H7 (cell line): ENCODE data around the gene LTBP3. TPM values are rescaled to one million over a fixed set of nuclear protein-coding genes. Genes with fewer than 3 reads are reported as not detected.
"Not testable (repeated sequence)": the region's sequence is repeated elsewhere in the genome, so short reads cannot be mapped to it uniquely, and the experiment has no call there.

ENCODE experiments used
- DNase-seq: peaks from one replicate; pipeline ENCODE4 v3.0.0; 2012
- H3K27me3 ChIP-seq: 2 replicates; pipeline ENCODE4 v1.6.0; 2011; ENCODE audit warnings: mild to moderate bottlenecking, low read length; ENCODE audit not compliant: control insufficient read depth, insufficient read depth
- H3K36me3 ChIP-seq: replicated peaks from 2 replicates; pipeline ENCODE4 v1.5.1; 2011; ENCODE audit warnings: low read length; ENCODE audit not compliant: control insufficient read depth, insufficient read depth
- H3K4me3 ChIP-seq: 2 replicates; pipeline ENCODE4 v1.5.1; 2011; ENCODE audit warnings: low read depth, mild to moderate bottlenecking, control low read depth, low read length, moderate library complexity; ENCODE audit not compliant: insufficient read depth
- total RNA-seq: library from RNA; depleted of rRNA; stranded (reverse); fragments of >200 nt; shearing (Covaris generic); gene quantifications from 2 replicates; pipeline ENCODE4 v1.2.3, GENCODE V29; 2014

LTBP3 gene
- total RNA-seq, 1 experiment from 2014 or later, result 3.9 TPM

DNA sequence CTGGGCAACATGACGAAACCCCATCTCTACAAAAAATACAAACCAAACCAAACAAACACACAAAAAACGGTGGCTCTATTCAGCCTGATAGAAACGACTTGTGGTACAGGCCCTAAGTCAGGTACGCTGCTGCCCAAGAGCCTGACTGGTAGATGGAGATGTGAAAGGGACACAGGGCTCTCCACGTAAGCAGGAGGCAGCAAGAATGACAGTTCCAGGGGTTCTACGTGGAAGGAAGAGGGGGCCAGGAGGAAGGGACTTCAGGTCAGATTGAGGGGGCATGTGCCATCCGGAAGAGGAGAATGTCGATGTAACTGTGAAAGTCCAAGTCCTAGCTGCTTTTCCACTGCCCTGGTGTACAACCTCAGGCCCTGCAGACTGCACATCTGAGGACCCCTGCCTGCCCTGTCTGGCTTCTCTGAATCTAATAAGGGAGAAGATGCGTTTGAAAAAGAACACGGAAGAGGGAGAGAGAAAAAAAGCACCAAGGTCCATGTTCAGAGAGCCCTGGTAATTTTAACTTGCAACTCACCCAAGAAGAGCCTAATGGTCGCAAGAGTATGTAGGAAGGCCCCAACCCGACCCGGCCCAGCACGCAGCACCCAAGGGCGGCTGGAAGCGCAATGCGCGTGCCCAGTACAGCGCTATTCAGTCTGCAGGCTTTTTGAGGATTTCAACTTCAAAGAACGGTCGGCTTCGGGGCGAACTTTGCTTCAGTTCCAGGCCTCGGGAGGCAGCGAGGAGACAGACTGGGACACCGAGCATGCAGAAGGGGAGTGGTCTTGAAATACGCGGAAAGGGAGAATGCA, 11.2 kb upstream of the LTBP3 start:
- Histone ChIP-seq H3K4me3 (peak overlapping the region; percentile 97), H3K27me3 (peaks cover 3% of the 10 kb centered on the region; the same call in 1 of the 2 replicates), H3K36me3 (no peaks in the 10 kb centered on the region)
- DNase-seq, result no peak

DNA sequence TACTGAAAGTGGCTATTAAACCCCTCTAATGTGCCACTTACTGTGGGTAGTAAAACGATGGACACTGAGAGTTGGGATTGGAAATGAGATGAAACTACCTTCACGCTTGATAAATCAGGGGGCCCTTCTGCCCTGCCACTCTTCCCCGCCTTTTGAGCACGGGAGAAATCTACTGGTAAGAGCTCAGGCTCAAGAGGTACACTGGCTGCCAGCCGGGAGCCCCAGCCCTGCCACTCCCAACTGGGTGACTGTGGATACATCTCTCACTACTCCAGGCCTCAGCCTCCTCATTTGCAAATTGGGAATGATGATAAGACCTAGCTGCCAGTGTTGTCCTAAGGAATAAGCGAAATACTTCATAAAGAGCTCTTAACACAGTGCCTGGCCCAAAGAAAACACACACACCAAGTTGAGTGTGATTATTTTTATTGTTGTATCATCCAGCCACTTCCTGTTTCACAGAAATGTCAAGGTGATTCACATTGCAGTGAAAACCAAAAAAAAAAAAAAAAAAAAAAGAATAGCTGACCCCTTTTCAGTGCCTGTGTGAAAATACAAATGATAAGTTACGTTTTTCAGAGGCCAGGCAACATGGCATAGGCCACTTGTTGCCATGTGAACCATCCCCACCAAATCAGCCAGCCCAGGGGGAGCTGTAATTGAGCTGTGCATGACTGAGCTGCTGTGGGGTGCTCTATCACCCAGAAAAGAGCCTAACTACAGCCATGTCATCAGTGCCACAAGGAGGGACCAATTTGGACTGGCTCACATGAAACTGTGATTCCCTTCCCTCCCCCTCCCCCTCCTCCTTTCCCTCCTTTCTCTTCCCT, 7.7 kb upstream of the LTBP3 start:
- no peak for DNase-seq
- no peaks in the 10 kb centered on the region for H3K36me3 ChIP-seq
- no peak overlapping the region for H3K4me3 ChIP-seq
- H3K27me3 ChIP-seq, result no peaks in the 10 kb centered on the region

DNA sequence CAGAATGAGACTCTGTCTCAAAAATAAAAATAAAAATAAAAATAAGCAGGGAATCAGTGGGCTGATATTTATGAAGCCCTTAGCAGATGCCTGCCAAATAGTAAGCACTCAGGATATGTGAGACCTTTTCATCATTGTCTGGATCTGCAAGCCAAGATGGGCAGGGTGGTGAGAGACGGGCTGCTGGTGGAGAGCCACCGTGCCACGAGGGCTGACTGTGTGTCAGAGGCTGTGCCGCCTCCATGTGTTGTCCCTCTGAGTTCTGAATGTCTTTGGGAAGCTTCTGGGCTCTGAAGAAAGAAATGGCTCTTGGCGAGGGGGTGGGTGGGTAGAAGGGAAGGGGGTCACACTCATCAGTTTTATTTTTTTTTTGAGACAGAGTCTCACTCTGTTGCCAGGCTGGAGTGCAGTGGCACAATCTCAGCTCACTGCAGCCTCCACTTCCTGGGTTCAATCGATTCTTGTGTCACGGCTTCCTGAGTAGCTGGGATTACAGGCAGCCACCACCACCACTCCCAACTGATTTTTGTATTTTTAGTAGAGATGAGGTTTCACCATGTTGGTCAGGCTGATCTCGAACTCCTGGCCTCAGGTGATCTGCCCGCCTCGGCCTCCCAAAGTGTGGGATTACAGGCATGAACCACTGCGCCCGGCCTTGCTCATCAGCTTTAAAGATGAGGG, 6.9 kb upstream of the LTBP3 start:
- not testable (repeated sequence) for DNase-seq, H3K27me3 ChIP-seq, H3K4me3 ChIP-seq

DNA sequence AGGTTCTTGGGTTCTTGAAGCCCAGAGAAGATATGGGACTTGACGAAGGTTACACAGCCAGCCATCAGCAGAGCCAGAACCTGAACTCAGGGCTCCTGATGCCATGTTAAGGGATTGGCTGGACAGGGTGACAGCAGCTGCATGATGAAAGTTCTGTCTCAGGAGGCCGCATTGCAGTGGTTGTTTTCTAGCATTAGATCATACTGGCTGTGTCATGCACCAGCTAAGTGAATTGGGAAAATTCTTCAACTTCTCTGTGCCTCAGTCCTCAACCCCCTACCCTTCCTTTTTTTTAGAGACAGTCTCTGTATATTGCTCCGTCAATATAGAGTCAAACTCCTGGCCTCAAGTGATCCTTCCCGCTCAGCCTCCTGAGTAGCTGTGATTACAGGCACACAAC, 5.4 kb upstream of the LTBP3 start:
- H3K36me3 ChIP-seq, result no peaks in the 10 kb centered on the region
- H3K27me3 ChIP-seq, result peaks cover 2% of the 10 kb centered on the region
- no peak overlapping the region for H3K4me3 ChIP-seq
- DNase-seq, result no peak

More for the DNA sequence above, 6.9 kb upstream of the LTBP3 start:
- not testable (repeated sequence) for H3K36me3 ChIP-seq

DNA sequence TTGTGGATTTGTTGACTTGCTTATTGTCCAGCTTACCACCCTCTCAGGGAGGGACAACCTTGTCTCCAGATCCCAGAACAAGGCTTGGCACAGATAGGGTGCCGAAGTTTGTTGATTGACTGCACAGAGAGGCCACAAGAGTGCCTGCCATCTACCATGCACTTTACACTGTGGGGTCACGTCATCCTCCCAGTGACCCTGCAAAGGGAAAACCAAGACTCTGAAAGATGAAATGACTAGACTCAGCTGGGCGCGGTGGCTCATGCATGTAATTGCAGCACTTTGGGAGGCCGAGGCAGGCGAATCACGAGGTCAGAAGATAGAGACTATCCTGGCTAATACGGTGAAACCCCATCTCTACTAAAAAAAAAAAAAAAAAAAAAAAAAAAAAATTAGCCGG, 4.6 kb upstream of the LTBP3 start:
- DNase-seq, result no peak
- Histone ChIP-seq H3K36me3 (no peaks in the 10 kb centered on the region), H3K4me3 (no peak overlapping the region), H3K27me3 (peaks cover 3% of the 10 kb centered on the region)

DNA sequence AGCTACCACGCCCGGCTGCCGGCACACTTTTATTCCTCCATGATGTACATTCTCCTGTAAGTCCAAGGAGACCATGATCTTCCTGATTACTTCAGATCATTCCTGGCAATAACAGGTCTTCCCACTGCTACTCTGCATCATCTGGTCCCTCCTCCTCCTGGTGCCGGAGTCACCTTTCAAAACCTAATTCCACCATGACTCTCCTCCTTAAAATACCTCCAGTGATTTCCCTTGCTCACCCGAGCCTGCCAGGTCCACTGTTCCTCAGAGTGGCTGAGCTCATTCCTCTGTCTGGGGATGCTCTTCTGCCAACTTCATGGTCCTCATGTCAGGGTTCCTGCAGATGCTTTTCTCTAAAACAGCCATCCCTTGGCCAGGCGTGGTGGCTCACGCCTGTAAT, 3.9 kb upstream of the LTBP3 start:
- H3K27me3 ChIP-seq, result peaks cover 6% of the 10 kb centered on the region

DNA sequence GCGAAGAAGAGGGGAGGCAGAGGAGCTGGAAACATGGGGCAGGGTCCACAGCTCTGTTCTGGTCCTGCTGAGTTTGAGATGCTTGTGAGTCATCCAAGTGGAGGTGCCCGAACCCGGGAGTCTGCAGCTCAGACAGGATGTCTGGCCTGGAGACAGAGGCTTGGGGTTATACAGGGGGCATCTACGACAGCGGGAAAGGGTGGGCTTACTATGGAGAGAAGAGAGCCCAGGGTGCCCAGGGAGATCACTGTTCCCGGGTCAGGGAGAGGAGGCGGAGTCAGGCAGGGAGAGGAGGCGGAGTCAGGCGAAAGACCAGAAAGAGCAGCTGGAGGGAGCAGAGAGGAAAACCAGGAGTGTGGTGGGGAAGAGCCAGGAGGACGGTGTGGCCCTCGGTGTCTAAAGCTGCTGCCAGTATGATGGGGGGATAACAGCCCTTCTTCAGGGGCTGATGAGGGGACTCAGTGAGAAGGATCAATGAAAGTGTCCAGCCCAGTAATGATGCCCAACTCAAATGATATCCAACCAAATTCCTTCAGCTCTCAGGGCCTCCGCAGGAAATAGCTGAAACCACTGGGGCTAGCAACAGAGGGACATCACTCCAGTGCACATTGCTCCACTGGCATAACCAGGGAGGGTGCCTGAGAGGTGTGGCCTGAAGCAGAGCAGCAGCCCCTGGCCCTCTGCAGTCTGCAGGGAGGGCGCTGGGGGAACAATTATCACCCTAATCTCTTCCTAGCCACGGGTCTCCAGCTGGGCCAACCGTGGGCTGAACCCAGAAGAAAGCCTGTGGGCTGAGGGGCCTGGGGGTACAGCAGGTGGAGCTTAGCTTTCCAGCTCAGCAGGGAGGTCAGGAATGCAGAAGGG, 2.6 kb upstream of the LTBP3 start:
- Histone ChIP-seq H3K4me3 (no peak overlapping the region), H3K27me3 (peaks cover 8% of the 10 kb centered on the region), H3K36me3 (no peaks in the 10 kb centered on the region)
- peak; percentile 89 for DNase-seq

More for the DNA sequence above, 3.9 kb upstream of the LTBP3 start:
- H3K4me3 ChIP-seq, result no peak overlapping the region
- no peak for DNase-seq
- no peaks in the 10 kb centered on the region for H3K36me3 ChIP-seq

DNA sequence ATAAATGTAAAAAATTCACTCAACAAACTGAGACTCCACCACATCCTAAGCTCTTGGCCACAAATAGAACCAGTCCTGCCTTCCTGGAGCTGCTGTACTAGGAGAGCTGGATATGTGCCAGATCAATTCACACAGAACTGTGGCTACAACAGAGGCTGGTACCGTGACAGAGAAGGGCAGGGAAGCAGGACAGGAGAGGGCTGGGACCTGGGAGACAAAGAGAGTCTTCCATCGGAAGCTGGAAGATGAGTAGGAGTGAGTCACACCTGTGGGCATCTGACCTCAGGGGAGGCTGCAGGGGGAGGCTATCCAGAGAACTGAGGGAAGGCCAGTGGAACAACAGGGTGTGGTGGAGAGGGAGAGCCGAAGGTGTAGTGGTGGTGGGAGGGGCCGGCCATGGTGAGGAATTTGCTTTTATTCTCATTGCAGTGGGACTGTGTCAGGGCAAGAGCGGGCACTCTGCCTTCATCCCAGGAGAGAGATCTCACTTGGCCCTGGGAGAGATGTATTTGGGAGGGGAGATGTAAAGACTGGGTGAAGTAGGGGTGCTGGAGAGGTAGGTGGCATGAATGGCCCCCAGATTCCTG, 1.9 kb upstream of the LTBP3 start:
- no peak for DNase-seq
- no peak overlapping the region for H3K4me3 ChIP-seq
- H3K36me3 ChIP-seq, result no peaks in the 10 kb centered on the region
- peaks cover 10% of the 10 kb centered on the region for H3K27me3 ChIP-seq

DNA sequence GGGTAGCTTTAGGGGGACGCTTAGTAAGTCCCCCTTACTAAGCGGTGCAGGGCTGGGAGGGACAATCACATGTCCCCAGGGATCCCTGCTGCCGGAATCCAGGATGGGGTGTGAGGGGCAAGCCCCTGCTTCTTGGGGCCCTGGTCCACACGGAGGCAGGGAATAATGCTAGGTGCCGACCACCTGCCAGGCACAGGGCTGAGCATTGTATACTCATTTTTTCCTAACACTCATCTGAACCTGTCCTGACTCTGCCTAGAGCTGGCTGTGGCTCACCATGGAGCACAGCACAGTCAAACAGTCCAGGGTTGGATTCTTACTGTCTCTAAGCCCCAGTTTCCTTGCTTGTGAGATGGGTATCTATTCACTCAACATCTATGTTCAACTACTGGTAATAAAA, 1.4 kb upstream of the LTBP3 start:
- Histone ChIP-seq H3K36me3 (no peaks in the 10 kb centered on the region), H3K4me3 (no peak overlapping the region), H3K27me3 (peaks cover 10% of the 10 kb centered on the region)
- DNase-seq, result no peak

DNA sequence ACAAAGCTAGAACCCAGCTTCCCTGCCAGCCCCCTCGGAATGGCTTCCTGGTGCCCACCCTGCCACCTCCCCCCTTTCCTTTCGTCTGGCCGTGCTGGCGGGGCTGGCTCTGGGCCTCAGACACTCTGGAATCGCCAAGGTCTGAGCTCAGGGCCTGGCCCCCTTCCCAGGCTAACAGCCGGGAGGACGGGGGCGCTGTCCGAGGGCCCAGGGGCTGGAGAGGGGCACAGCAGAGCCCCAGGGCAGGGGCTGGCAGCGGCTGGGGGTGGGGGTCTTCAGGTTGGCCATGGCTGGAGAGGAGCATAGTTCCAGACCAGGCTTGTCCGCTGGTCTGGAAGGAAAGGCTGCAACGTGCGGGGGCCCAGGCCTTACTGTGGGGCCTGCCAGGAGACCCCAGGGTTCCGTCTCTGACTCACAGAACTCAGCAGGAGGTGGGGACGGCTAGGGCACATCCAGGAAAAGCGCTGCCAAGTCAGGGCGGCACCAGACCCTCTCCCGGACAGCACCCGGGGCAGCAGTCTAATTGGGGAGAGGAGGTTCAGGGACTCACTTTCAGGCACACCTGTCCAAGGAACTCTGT, 861 bp upstream of the LTBP3 start:
- Histone ChIP-seq H3K4me3 (peak overlapping the region; percentile 69), H3K27me3 (peaks cover 14% of the 10 kb centered on the region), H3K36me3 (no peaks in the 10 kb centered on the region)
- DNase-seq, result peak; percentile 78

DNA sequence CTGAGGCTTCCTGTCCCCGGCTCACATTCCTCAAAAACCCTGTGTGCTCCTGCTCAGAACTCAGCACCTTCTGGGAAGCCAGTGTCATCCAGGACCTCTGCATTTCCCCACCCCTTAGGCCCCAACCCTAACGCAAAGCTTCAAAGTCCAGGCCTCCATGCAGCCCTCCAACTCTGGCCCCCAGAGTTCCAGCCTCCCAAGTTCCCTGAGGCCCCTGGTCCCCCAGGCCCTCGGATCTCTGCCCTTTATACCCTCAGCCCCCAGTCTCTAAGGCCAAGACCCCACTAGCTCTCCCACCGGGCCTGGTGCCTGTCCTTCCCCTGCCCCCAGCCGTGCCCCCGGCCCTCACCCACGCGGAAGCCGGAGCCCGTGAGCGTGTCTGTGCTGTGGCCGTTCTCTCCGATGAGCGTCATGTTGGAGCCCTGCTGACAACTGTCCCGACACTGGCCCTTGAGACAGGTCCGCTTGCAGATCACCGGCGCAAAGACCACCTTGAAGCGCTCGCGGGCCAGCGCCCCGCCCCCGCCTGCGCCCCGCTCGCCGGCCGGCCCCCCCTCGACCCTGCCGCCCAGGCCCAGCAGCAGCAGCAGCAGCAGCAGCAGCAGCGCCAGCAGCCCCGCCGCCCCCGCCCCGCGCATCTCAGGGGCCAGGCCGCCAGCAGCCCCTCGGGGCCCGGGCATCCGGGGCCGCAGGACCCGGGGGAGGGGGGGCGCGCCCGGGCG, 718 bp downstream of the LTBP3 start:
- peak; percentile 89 for DNase-seq
- H3K36me3 ChIP-seq, result no peaks in the 10 kb centered on the region
- H3K4me3 ChIP-seq, result peak overlapping the region; percentile 69
- H3K27me3 ChIP-seq, result peaks cover 17% of the 10 kb centered on the region

DNA sequence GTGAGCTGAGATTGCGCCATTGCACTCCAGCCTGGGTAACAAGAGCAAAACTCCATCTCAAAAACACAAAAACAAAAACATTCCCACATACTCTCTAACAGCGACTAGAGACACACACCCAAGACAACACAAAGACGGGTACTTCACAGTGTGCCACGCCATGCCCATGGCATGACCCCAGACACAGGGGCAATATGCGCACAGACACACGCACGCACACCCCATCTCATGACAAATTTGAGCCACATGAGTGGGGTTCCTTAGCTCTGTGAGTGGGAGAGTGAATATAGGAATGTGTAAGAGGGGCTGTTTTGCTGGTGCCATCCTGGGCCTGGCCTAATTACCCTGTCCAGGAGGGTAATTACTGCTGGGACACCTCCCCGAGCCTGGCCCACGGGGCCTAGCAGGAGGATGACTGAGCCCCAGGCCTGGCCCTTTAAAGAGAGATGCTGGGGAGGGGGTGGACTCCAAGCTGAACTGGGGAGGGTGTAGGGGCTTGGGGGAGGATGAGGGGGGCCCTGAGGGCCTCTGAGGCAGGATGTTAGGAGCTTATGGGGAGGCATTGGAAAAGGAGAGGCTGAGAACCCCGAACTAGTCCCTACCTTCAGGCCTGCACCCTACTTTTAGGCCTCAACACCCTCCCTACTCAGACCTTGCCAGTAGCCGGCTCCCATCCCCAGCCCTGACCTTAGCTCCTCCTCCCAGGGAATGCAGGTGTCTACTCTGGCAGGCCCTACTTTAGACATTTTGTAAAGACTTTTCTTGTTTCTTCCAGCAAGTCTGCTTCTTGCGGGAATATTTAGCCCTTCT, 1.5 kb downstream of the LTBP3 start:
- Histone ChIP-seq H3K36me3 (no peaks in the 10 kb centered on the region), H3K4me3 (no peak overlapping the region), H3K27me3 (peaks cover 17% of the 10 kb centered on the region)
- DNase-seq, result no peak
